NCI-H748 (cell line): ENCODE data around the gene HNRNPH3.

Experiments
- DNase-seq: peaks from one replicate; lab custom pipeline; 2025; ENCODE audit not compliant: unreplicated experiment; lab: John Stamatoyannopoulos, UW

HNRNPH3 gene

GRCh38 chr10:68371604-68372003, 39.7 kb downstream of the HNRNPH3 start:
- DNase-seq, result no peak

DNA sequence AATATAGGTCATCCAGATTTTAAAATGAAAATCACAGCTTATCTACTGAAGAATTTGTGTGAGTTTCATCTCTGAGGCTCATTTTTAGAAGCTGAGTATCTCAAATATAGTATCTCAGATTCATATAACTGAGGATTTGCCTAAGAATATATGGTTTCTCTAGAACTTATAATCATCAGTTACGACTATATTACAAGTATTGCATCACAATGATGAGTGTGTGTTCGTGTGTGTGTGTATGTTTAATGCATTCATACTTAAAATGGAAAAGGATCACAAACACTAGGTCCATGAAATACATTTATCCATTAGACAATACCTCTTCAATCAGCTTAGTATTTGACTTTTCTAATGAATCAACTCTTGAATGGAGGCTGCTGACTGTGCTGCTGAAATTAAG, 53.9 kb downstream of the HNRNPH3 start:
- no peak for DNase-seq
